HL-60 (cell line): ENCODE results near the gene LSM5.

Source experiments
- POLR2AphosphoS5 ChIP-seq: IDR thresholded peaks from 2 replicates; pipeline ENCODE4 v1.6.1; 2012; ENCODE audit warnings: low read depth
- TF ChIP-seq, protein P1 (sequence below): IDR thresholded peaks from 2 replicates; pipeline ENCODE4 v1.6.1; 2012; ENCODE audit warnings: low read depth; ENCODE audit not compliant: insufficient replicate concordance
- TF ChIP-seq, protein P2 (sequence below): IDR thresholded peaks from one replicate; pipeline ENCODE4 v1.5.1; 2011; ENCODE audit warnings: low read length, control low read depth, inconsistent platforms; ENCODE audit not compliant: insufficient read depth

DNA sequence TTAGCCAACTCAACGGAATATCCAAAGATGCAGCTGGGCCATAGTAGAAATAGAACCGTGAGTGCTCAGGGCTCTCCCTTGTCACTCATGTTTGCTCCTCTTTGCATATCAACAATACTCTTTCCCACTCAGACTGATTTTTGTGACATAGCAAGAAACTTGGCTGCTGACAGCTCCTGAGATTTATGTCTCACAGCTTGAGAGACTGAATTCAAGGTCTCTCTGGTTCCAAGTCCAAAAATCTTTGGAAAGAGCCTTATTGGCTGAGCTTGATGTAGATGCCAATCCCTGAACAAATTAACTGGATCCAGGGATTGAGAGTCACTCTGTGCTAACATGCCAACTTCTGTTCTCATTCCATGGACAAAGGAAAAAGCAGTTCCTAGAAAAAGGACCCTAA, 30.4 kb downstream of the LSM5 start:
- TF ChIP-seq, protein P1, sequence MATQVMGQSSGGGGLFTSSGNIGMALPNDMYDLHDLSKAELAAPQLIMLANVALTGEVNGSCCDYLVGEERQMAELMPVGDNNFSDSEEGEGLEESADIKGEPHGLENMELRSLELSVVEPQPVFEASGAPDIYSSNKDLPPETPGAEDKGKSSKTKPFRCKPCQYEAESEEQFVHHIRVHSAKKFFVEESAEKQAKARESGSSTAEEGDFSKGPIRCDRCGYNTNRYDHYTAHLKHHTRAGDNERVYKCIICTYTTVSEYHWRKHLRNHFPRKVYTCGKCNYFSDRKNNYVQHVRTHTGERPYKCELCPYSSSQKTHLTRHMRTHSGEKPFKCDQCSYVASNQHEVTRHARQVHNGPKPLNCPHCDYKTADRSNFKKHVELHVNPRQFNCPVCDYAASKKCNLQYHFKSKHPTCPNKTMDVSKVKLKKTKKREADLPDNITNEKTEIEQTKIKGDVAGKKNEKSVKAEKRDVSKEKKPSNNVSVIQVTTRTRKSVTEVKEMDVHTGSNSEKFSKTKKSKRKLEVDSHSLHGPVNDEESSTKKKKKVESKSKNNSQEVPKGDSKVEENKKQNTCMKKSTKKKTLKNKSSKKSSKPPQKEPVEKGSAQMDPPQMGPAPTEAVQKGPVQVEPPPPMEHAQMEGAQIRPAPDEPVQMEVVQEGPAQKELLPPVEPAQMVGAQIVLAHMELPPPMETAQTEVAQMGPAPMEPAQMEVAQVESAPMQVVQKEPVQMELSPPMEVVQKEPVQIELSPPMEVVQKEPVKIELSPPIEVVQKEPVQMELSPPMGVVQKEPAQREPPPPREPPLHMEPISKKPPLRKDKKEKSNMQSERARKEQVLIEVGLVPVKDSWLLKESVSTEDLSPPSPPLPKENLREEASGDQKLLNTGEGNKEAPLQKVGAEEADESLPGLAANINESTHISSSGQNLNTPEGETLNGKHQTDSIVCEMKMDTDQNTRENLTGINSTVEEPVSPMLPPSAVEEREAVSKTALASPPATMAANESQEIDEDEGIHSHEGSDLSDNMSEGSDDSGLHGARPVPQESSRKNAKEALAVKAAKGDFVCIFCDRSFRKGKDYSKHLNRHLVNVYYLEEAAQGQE = no peak
- TF ChIP-seq, protein P2, sequence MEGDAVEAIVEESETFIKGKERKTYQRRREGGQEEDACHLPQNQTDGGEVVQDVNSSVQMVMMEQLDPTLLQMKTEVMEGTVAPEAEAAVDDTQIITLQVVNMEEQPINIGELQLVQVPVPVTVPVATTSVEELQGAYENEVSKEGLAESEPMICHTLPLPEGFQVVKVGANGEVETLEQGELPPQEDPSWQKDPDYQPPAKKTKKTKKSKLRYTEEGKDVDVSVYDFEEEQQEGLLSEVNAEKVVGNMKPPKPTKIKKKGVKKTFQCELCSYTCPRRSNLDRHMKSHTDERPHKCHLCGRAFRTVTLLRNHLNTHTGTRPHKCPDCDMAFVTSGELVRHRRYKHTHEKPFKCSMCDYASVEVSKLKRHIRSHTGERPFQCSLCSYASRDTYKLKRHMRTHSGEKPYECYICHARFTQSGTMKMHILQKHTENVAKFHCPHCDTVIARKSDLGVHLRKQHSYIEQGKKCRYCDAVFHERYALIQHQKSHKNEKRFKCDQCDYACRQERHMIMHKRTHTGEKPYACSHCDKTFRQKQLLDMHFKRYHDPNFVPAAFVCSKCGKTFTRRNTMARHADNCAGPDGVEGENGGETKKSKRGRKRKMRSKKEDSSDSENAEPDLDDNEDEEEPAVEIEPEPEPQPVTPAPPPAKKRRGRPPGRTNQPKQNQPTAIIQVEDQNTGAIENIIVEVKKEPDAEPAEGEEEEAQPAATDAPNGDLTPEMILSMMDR = no peak
- TF ChIP-seq POLR2AphosphoS5 = no peak
